HepG2 (cell line): ENCODE data around the gene ANKRD11. TPM values are rescaled to one million over a fixed set of nuclear protein-coding genes. Genes with fewer than 3 reads are reported as not detected.
A peak's percentile ranks its signal among the peaks of the same experiment; 100 is the strongest.

Source experiments
- ATAD3A ChIP-seq: sonication (generic); formaldehyde crosslinking; IDR thresholded peaks from 2 replicates; pipeline ENCODE4 v1.4.0; 2020; ENCODE audit warnings: missing genetic modification reagents
- IKZF1 ChIP-seq: fragments of 450-650 bp; IDR thresholded peaks from 2 replicates; pipeline ENCODE4 v1.7.1; 2016
- NFAT5 ChIP-seq: sonication (generic); formaldehyde crosslinking; IDR thresholded peaks from 2 replicates; pipeline ENCODE4 v1.4.0; 2020; ENCODE audit warnings: missing genetic modification reagents
- NFATC3 ChIP-seq: sonication (generic); formaldehyde crosslinking; IDR thresholded peaks from 2 replicates; pipeline ENCODE4 v1.5.1; 2020; ENCODE audit warnings: mild to moderate bottlenecking, missing genetic modification reagents
- RERE ChIP-seq: IDR thresholded peaks from 2 replicates; pipeline ENCODE4 v1.6.1; 2016; ENCODE audit warnings: low read depth, missing genetic modification reagents, missing compliant biosample characterization
- TFAP4 ChIP-seq: sonication (generic); IDR thresholded peaks from 2 replicates; pipeline ENCODE4 v1.6.1; 2016; ENCODE audit warnings: low read depth, borderline replicate concordance
- TSC22D2 ChIP-seq: sonication (generic); formaldehyde crosslinking; IDR thresholded peaks from 2 replicates; pipeline ENCODE4 v1.5.1; 2020; ENCODE audit warnings: missing genetic modification reagents, mild to moderate bottlenecking, borderline replicate concordance
- XRCC5 ChIP-seq: fragments of 200-400 bp; formaldehyde crosslinking; optimal IDR thresholded peaks from 2 replicates; pipeline ENCODE3; 2017; ENCODE audit warnings: mild to moderate bottlenecking, low read length
- ZFP36L1 ChIP-seq: sonication (generic); formaldehyde crosslinking; IDR thresholded peaks from 2 replicates; pipeline ENCODE4 v1.8.0; 2022; ENCODE audit warnings: mild to moderate bottlenecking, missing genetic modification reagents, moderate library complexity
- ZNF337 ChIP-seq: sonication (generic); formaldehyde crosslinking; IDR thresholded peaks from 2 replicates; pipeline ENCODE4 v1.5.1; 2020; ENCODE audit warnings: missing genetic modification reagents, low read depth, mild to moderate bottlenecking, borderline replicate concordance
- ZNF720 ChIP-seq: sonication (generic); formaldehyde crosslinking; IDR thresholded peaks from 2 replicates; pipeline ENCODE4 v1.4.0; 2020; ENCODE audit warnings: missing genetic modification reagents
- ZNF761 ChIP-seq: sonication (generic); formaldehyde crosslinking; conservative IDR thresholded peaks from 2 replicates; pipeline ENCODE4 v1.4.0; 2020; ENCODE audit warnings: mild to moderate bottlenecking, missing genetic modification reagents
- ZNF788 ChIP-seq: sonication (generic); formaldehyde crosslinking; IDR thresholded peaks from 2 replicates; pipeline ENCODE4 v1.5.0; 2020; ENCODE audit warnings: mild to moderate bottlenecking, missing genetic modification reagents, borderline replicate concordance
- polyA plus RNA-seq, 8 experiments: library from polyadenylated mRNA; depleted of rRNA in 3 of 8; stranded (reverse) in 7 of 8; unstranded in 1 of 8; fragments of >200 nt; fragmentation: Illumina TruSeq in 4 of 8; extraction: Trizol in 4 of 8; gene quantifications; 2 replicates each; pipeline versions ENCODE4 v1.2.1 to v1.2.3, GENCODE V29; 2011 to 2016; ENCODE audit warnings: low read depth in 4 of 8, missing spikeins in 1 of 8, mixed read lengths in 1 of 8; ENCODE audit not compliant: insufficient read depth in 1 of 8
- total RNA-seq, 5 experiments: library from RNA; depleted of rRNA; stranded (reverse); fragments of >200 nt; fragmentation: Illumina TruSeq; extraction: Trizol; gene quantifications; 2 replicates each; pipeline ENCODE4 v1.2.3, GENCODE V29; 2016; ENCODE audit warnings: low read depth in 1 of 5
- TF ChIP-seq, protein P1 (sequence below): sonication (generic); formaldehyde crosslinking; IDR thresholded peaks from 2 replicates; pipeline ENCODE4 v1.8.0; 2022; ENCODE audit warnings: missing genetic modification reagents, mild to moderate bottlenecking, borderline replicate concordance

The ANKRD11 gene
- total and polyA plus RNA-seq, 2 of the 13 experiments (the other 11 are each of a cell fraction or from before 2014, with no cell fraction given), result 21.4 to 38.4 TPM

- TF ChIP-seq, protein P1, sequence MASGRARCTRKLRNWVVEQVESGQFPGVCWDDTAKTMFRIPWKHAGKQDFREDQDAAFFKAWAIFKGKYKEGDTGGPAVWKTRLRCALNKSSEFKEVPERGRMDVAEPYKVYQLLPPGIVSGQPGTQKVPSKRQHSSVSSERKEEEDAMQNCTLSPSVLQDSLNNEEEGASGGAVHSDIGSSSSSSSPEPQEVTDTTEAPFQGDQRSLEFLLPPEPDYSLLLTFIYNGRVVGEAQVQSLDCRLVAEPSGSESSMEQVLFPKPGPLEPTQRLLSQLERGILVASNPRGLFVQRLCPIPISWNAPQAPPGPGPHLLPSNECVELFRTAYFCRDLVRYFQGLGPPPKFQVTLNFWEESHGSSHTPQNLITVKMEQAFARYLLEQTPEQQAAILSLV (CRISPR knock-in tag), result no peak
- TF ChIP-seq NFAT5 (CRISPR knock-in tag) (no peak), NFATC3 (no peak), TSC22D2 (CRISPR knock-in tag) (no peak), ZNF788 (no peak), IKZF1 (no peak), ZFP36L1 (CRISPR knock-in tag) (no peak), ZNF337 (CRISPR knock-in tag) (0 out of 2 replicates have a peak, but pooled peaks have one; percentile 51), ATAD3A (CRISPR knock-in tag) (no peak), XRCC5 (peak; percentile 64), RERE (CRISPR knock-in tag) (0 out of 2 replicates have a peak, but pooled peaks have one; percentile 25), ZNF761 (CRISPR knock-in tag) (peak; percentile 80; the same call in 1 of the 2 replicates), ZNF720 (CRISPR knock-in tag) (no peak), TFAP4 (peak; percentile 66)
These were observed 67.3 kb downstream of the ANKRD11 start (continued) for GRCh38 chr16:89422905-89423630.
